ENCODE results near the gene MPST.

- TF ChIP-seq TARDBP (IDR thresholded peaks at IDR 0.05) (no peak), FOXK2 (IDR thresholded peaks at IDR 0.05) (no peak), ARNT (IDR thresholded peaks at IDR 0.05) (no peak), BHLHE40 (IDR thresholded peaks at IDR 0.05; ENCODE audit: borderline replicate concordance) (no peak), SP1 (IDR thresholded peaks at IDR 0.05) (no peak), HDGF (IDR thresholded peaks at IDR 0.05; ENCODE audit: borderline replicate concordance) (no peak), NFRKB (IDR thresholded peaks at IDR 0.05) (no peak)
Measured at GRCh38 chr22:36979016-36979910, 40.3 kb upstream of the MPST start.
